Loucy (cell line): ENCODE results near the gene NOX5.

ENCODE experiments used
- H2AFZ ChIP-seq: fragments of 200-600 bp; sonication (generic); 2 replicates; pipeline ENCODE4 v1.6.0; 2016; ENCODE audit warnings: antibody characterized with exemption, mild to moderate bottlenecking, low read length, moderate library complexity
- H3F3A ChIP-seq: fragments of 200-600 bp; 2 replicates; pipeline ENCODE4 v1.6.0; 2016; ENCODE audit warnings: antibody characterized with exemption, low read depth, mild to moderate bottlenecking
- H3K27me3 ChIP-seq: fragments of 200-600 bp; sonication (generic); 2 replicates; pipeline ENCODE4 v1.6.1; 2014; ENCODE audit warnings: low read length, mild to moderate bottlenecking; ENCODE audit not compliant: insufficient read depth, poor library complexity, severe bottlenecking
- H3K36me3 ChIP-seq: fragments of 200-600 bp; sonication (generic); 2 replicates; pipeline ENCODE4 v1.6.1; 2016; ENCODE audit warnings: low read length; ENCODE audit not compliant: insufficient read depth
- H3K4me1 ChIP-seq: fragments of 200-600 bp; sonication (generic); 2 replicates; pipeline ENCODE4 v1.5.1; 2014; ENCODE audit warnings: low read length, mild to moderate bottlenecking; ENCODE audit not compliant: insufficient read depth, poor library complexity, severe bottlenecking
- H3K4me2 ChIP-seq: fragments of 200-600 bp; sonication (generic); 2 replicates; pipeline ENCODE4 v1.6.0; 2014; ENCODE audit warnings: antibody characterized with exemption, low read length, low read depth, mild to moderate bottlenecking; ENCODE audit not compliant: poor library complexity, severe bottlenecking
- H3K4me3 ChIP-seq: fragments of 200-600 bp; sonication (generic); 2 replicates; pipeline ENCODE4 v1.5.1; 2014; ENCODE audit warnings: low read length, mild to moderate bottlenecking, mixed read lengths; ENCODE audit not compliant: poor library complexity, severe bottlenecking
- H3K79me2 ChIP-seq: fragments of 200-600 bp; sonication (generic); 2 replicates; pipeline ENCODE4 v1.6.1; 2014; ENCODE audit warnings: low read length; ENCODE audit not compliant: insufficient read depth
- H3K9ac ChIP-seq: fragments of 200-600 bp; sonication (generic); 2 replicates; pipeline ENCODE4 v1.6.0; 2014; ENCODE audit warnings: mild to moderate bottlenecking, low read depth, low read length, moderate library complexity; ENCODE audit not compliant: poor library complexity, severe bottlenecking
- H3K9me2 ChIP-seq: fragments of 200-600 bp; sonication (generic); replicated peaks from 2 replicates; pipeline ENCODE4 v1.6.1; 2016; ENCODE audit warnings: low read depth, low read length, mixed read lengths
- H3K9me3 ChIP-seq: fragments of 200-600 bp; sonication (generic); 2 replicates; pipeline ENCODE4 v1.6.1; 2014; ENCODE audit warnings: mild to moderate bottlenecking, antibody characterized with exemption, low read length, low read depth; ENCODE audit not compliant: insufficient read depth
- H4K20me1 ChIP-seq: fragments of 200-600 bp; sonication (generic); 2 replicates; pipeline ENCODE4 v1.6.0; 2014; ENCODE audit warnings: antibody characterized with exemption, low read length, mild to moderate bottlenecking; ENCODE audit not compliant: insufficient read depth, poor library complexity, severe bottlenecking
- CTCF ChIP-seq: fragments of 200-600 bp; sonication (generic); conservative IDR thresholded peaks from 2 replicates; pipeline ENCODE4 v1.5.1; 2014; ENCODE audit warnings: mild to moderate bottlenecking, antibody characterized with exemption, low read length
- EZH2phosphoT487 ChIP-seq: fragments of 200-600 bp; IDR thresholded peaks from 2 replicates; pipeline ENCODE4 v1.6.1; 2018; ENCODE audit warnings: antibody characterized with exemption, mild to moderate bottlenecking, moderate library complexity, borderline replicate concordance

Gene NOX5

GRCh38 chr15:69092159-69092558, 77.7 kb downstream of the NOX5 start:
- Histone ChIP-seq H3K4me2 (no peak overlapping the region), H4K20me1 (no peaks in the 10 kb centered on the region), H3F3A (no peaks in the 10 kb centered on the region), H3K4me1 (no peaks in the 10 kb centered on the region), H3K27me3 (peaks cover 29% of the 10 kb centered on the region), H3K79me2 (no peaks in the 10 kb centered on the region), H3K4me3 (no peak overlapping the region), H3K9me2 (no peaks in the 10 kb centered on the region), H3K9ac (no peak overlapping the region), H2AFZ (no peak overlapping the region), H3K9me3 (no peaks in the 10 kb centered on the region), H3K36me3 (no peaks in the 10 kb centered on the region)
- TF ChIP-seq CTCF (no peak), EZH2phosphoT487 (no peak)

- H3K9ac ChIP-seq = no peak overlapping the region
- no peak overlapping the region for H3K4me3 ChIP-seq
- no peak overlapping the region for H2AFZ ChIP-seq
- H3K27me3 ChIP-seq = peaks cover 39% of the 10 kb centered on the region
- H3F3A ChIP-seq = no peaks in the 10 kb centered on the region
- no peaks in the 10 kb centered on the region for H3K36me3 ChIP-seq
- no peak overlapping the region for H3K4me2 ChIP-seq
- H4K20me1 ChIP-seq = no peaks in the 10 kb centered on the region
- TF ChIP-seq CTCF = no peak
- TF ChIP-seq EZH2phosphoT487 = no peak
- H3K4me1 ChIP-seq = no peaks in the 10 kb centered on the region
- H3K79me2 ChIP-seq = no peaks in the 10 kb centered on the region
- H3K9me2 ChIP-seq = no peaks in the 10 kb centered on the region
- H3K9me3 ChIP-seq = no peaks in the 10 kb centered on the region
Observed at GRCh38 chr15:69093127-69093526, 78.6 kb downstream of the NOX5 start.

GRCh38 chr15:69093614-69094013, 79.1 kb downstream of the NOX5 start:
- no peaks in the 10 kb centered on the region for H3F3A ChIP-seq
- H3K36me3 ChIP-seq = no peaks in the 10 kb centered on the region
- H3K9me2 ChIP-seq = no peaks in the 10 kb centered on the region
- no peaks in the 10 kb centered on the region for H3K79me2 ChIP-seq
- H3K27me3 ChIP-seq = peaks cover 43% of the 10 kb centered on the region
- no peaks in the 10 kb centered on the region for H3K9me3 ChIP-seq
- H4K20me1 ChIP-seq = no peaks in the 10 kb centered on the region
- no peak for TF ChIP-seq CTCF
- no peak for TF ChIP-seq EZH2phosphoT487
- H3K4me2 ChIP-seq = no peak overlapping the region
- no peak overlapping the region for H2AFZ ChIP-seq
- H3K4me3 ChIP-seq = no peak overlapping the region
- no peaks in the 10 kb centered on the region for H3K4me1 ChIP-seq
- no peak overlapping the region for H3K9ac ChIP-seq
